HCT116 (cell line): Measurements from ENCODE around the gene AFAP1L1. TPM values are rescaled to one million over a fixed set of nuclear protein-coding genes. Genes with fewer than 3 reads are reported as not detected.

Experiments used
- ATAC-seq: fragments of 200-7000 bp; cut with Tn5 transposase; 2 replicates; pipeline ENCODE4 v1.9.1; 2020; ENCODE audit warnings: mild to moderate bottlenecking, moderate library complexity
- BruUV-seq: library from RNA; stranded (reverse); fragments of 400-500 nt; replicated peaks from 2 replicates; lab custom pipeline; 2021; lab: Mats Ljungman, UMichigan
- CTCF ChIA-PET: fragments of 300-600 bp; sonication (Branson Sonifier 250); formaldehyde crosslinking; loops from one replicate; lab custom pipeline; 2021; ENCODE audit warnings: antibody characterized with exemption; lab: Charles Lee
- POLR2A ChIA-PET: fragments of 300-600, 350-600 bp; sonication (Branson Sonifier 250); formaldehyde crosslinking; loops from one replicate; lab custom pipeline; 2021; ENCODE audit warnings: antibody characterized with exemption; lab: Charles Lee
- RAD21 ChIA-PET, 2 experiments: fragments of 300-600 bp; sonication (Branson Sonifier 250); formaldehyde crosslinking; loops; one replicate each; lab custom pipeline; 2023; ENCODE audit warnings: low total read pairs in 2 of 2; ENCODE audit not compliant: uncharacterized antibody in 2 of 2, unreplicated experiment in 2 of 2, low non-redundant PET in 1 of 2; lab: Charles Lee
- DNase-seq: peaks from one replicate; pipeline ENCODE4 v3.0.0-alpha.2; 2010; ENCODE audit warnings: low read depth, low spot score
- H2AFZ ChIP-seq: fragments of 200-600 bp; shearing (Covaris generic), sonication (generic); 2 replicates; pipeline ENCODE4 v1.6.1; 2017; ENCODE audit warnings: low read depth, mixed run types, mixed read lengths, antibody characterized with exemption, low read length; ENCODE audit not compliant: poor library complexity, severe bottlenecking
- H3K27ac ChIP-seq: 2 replicates; pipeline ENCODE4 v1.5.1; 2012; ENCODE audit warnings: low read depth, low read length
- H3K27me3 ChIP-seq: fragments of 200-600 bp; sonication (generic); 2 replicates; pipeline ENCODE4 v1.6.1; 2016; ENCODE audit warnings: mixed run types, low read length, mixed read lengths; ENCODE audit not compliant: insufficient read depth
- H3K36me3 ChIP-seq, 2 experiments: fragments of 200-500 bp in 1 of 2; fragments of 200-600 bp in 1 of 2; sonication (Bioruptor generic) in 1 of 2; sonication (generic) in 1 of 2; 2 replicates each; pipeline versions ENCODE4 v1.5.1 to v1.6.1; 2014 to 2016; ENCODE audit warnings: low read length in 2 of 2, inconsistent platforms in 1 of 2, mixed read lengths in 1 of 2, mixed run types in 1 of 2; ENCODE audit not compliant: insufficient read depth in 2 of 2, control insufficient read depth in 1 of 2
- H3K4me1 ChIP-seq, 2 experiments: fragments of 200-600 bp in 1 of 2; sonication (generic) in 1 of 2; 2 replicates each; pipeline versions ENCODE4 v1.5.1 to v1.6.1; 2012 to 2017; ENCODE audit warnings: low read length in 2 of 2, inconsistent platforms in 1 of 2, mild to moderate bottlenecking in 1 of 2, mixed read lengths in 1 of 2, mixed run types in 1 of 2, moderate library complexity in 1 of 2; ENCODE audit not compliant: insufficient read depth in 2 of 2, control insufficient read depth in 1 of 2
- H3K4me2 ChIP-seq: fragments of 200-600 bp; sonication (generic); 2 replicates; pipeline ENCODE4 v1.6.1; 2017; ENCODE audit warnings: mixed run types, low read length, mixed read lengths
- H3K4me3 ChIP-seq, 2 experiments: fragments of 200-600 bp in 1 of 2; sonication (generic) in 1 of 2; replicated peaks in 1 of 2; 2 replicates each; pipeline ENCODE4 v1.5.1; 2011 to 2016; ENCODE audit warnings: low read length in 2 of 2, control low read depth in 1 of 2, low read depth in 1 of 2, mild to moderate bottlenecking in 1 of 2, mixed read lengths in 1 of 2, mixed run types in 1 of 2
- H3K79me2 ChIP-seq: fragments of 200-600 bp; sonication (generic); 2 replicates; pipeline ENCODE4 v1.6.1; 2017; ENCODE audit warnings: mild to moderate bottlenecking, mixed run types, low read length, moderate library complexity, mixed read lengths; ENCODE audit not compliant: insufficient read depth
- H3K9ac ChIP-seq: fragments of 200-600 bp; sonication (generic); 2 replicates; pipeline ENCODE4 v1.6.1; 2016; ENCODE audit warnings: low read length, mixed read lengths
- H3K9me2 ChIP-seq: fragments of 200-600 bp; sonication (generic), shearing (Covaris generic); 2 replicates; pipeline ENCODE4 v1.6.1; 2017; ENCODE audit warnings: mixed run types, mild to moderate bottlenecking, moderate library complexity; ENCODE audit not compliant: insufficient read depth
- H3K9me3 ChIP-seq, 2 experiments: fragments of 200-500 bp in 1 of 2; fragments of 200-600 bp in 1 of 2; sonication (Bioruptor generic) in 1 of 2; sonication (generic) in 1 of 2; 2 replicates each; pipeline ENCODE4 v1.6.1; 2014 to 2017; ENCODE audit warnings: low read length in 2 of 2, mixed read lengths in 2 of 2, inconsistent platforms in 1 of 2, low read depth in 1 of 2, mild to moderate bottlenecking in 1 of 2, mixed run types in 1 of 2, moderate library complexity in 1 of 2; ENCODE audit not compliant: control insufficient read depth in 1 of 2, insufficient read depth in 1 of 2
- H4K20me1 ChIP-seq: fragments of 200-600 bp; sonication (generic), shearing (Covaris generic); 2 replicates; pipeline ENCODE4 v1.6.1; 2017; ENCODE audit warnings: mixed run types, mild to moderate bottlenecking, moderate library complexity; ENCODE audit not compliant: insufficient read depth
- ATF3 ChIP-seq: IDR thresholded peaks from 2 replicates; pipeline ENCODE4 v1.6.1; 2012
- CBX3 ChIP-seq: IDR thresholded peaks from 2 replicates; pipeline ENCODE4 v1.6.1; 2012; ENCODE audit warnings: low read depth
- CTCF ChIP-seq, 3 experiments: fragments of 200-600 bp in 1 of 3; sonication (generic) in 1 of 3; IDR thresholded peaks in 2 of 3; conservative IDR thresholded peaks in 1 of 3; 2 replicates each; pipeline ENCODE4 v1.5.1; 2012 to 2017; ENCODE audit warnings: low read depth in 2 of 3, low read length in 2 of 3, antibody characterized with exemption in 1 of 3, borderline replicate concordance in 1 of 3, control low read depth in 1 of 3, mild to moderate bottlenecking in 1 of 3, mixed read lengths in 1 of 3, mixed run types in 1 of 3, moderate library complexity in 1 of 3; ENCODE audit not compliant: insufficient read depth in 1 of 3
- EGR1 ChIP-seq: IDR thresholded peaks from 2 replicates; pipeline ENCODE4 v1.6.1; 2012; ENCODE audit warnings: low read depth
- EZH2phosphoT487 ChIP-seq: fragments of 200-600 bp; IDR thresholded peaks from 2 replicates; pipeline ENCODE4 v1.6.1; 2018; ENCODE audit warnings: antibody characterized with exemption, borderline replicate concordance
- FOSL1 ChIP-seq: IDR thresholded peaks from 2 replicates; pipeline ENCODE4 v1.6.1; 2012; ENCODE audit warnings: low read depth
- JUND ChIP-seq: IDR thresholded peaks from 2 replicates; pipeline ENCODE4 v1.6.1; 2012
- POLR2AphosphoS5 ChIP-seq: IDR thresholded peaks from 2 replicates; pipeline ENCODE4 v1.6.1; 2011; ENCODE audit warnings: mild to moderate bottlenecking, low read depth, low read length, moderate library complexity
- RAD21 ChIP-seq: IDR thresholded peaks from 2 replicates; pipeline ENCODE4 v1.6.1; 2012; ENCODE audit warnings: low read depth, mild to moderate bottlenecking
- SP1 ChIP-seq: IDR thresholded peaks from 2 replicates; pipeline ENCODE4 v1.6.1; 2012; ENCODE audit warnings: low read depth
- SRF ChIP-seq: IDR thresholded peaks from 2 replicates; pipeline ENCODE4 v1.6.1; 2012; ENCODE audit warnings: low read depth
- YY1 ChIP-seq: IDR thresholded peaks from 2 replicates; pipeline ENCODE4 v1.6.1; 2011; ENCODE audit warnings: low read length, low read depth, moderate library complexity, mild to moderate bottlenecking; ENCODE audit not compliant: insufficient replicate concordance; ENCODE audit errors: extremely low read depth
- ZBTB33 ChIP-seq: IDR thresholded peaks from 2 replicates; pipeline ENCODE4 v1.6.1; 2011; ENCODE audit warnings: mild to moderate bottlenecking, low read length, moderate library complexity; ENCODE audit not compliant: insufficient replicate concordance; ENCODE audit errors: extremely low read depth
- ZNF274 ChIP-seq: fragments of 200-500 bp; sonication (Bioruptor generic); IDR thresholded peaks from 2 replicates; pipeline ENCODE4 v1.6.1; 2014; ENCODE audit warnings: mild to moderate bottlenecking, low read depth, low read length, inconsistent platforms
- intact Hi-C: fragments of 100-400 bp; cut with micrococcal nuclease; formaldehyde crosslinking; loops from 2 replicates; pipeline ENCODE4 v1.10.0; 2022
- total RNA-seq: library from RNA; stranded (reverse); gene quantifications from one replicate; pipeline ENCODE4 v1.2.1, GENCODE V29; 2021; ENCODE audit not compliant: unreplicated experiment

The AFAP1L1 gene
- total RNA-seq, 1 experiment from 2014 or later: 4.3 TPM

- Histone ChIP-seq H3K27me3 (no peaks in the 10 kb centered on the region), H4K20me1 (no peaks in the 10 kb centered on the region), H3K9me2 (no peaks in the 10 kb centered on the region), H3K27ac (no peak overlapping the region), H3K4me1 (peaks cover 0 to 5% of the 10 kb centered on the region in 2 experiments; a peak in 1 of 4 replicates), H3K4me2 (no peak overlapping the region), H2AFZ (no peak overlapping the region), H3K4me3 (no peak overlapping the region), H3K9me3 (no peaks in the 10 kb centered on the region), H3K9ac (no peak overlapping the region), H3K79me2 (no peaks in the 10 kb centered on the region), H3K36me3 (no peaks in the 10 kb centered on the region)
- RAD21 ChIA-PET: no interaction called here
- CTCF ChIA-PET: no interaction called here
- intact Hi-C loops: no loop called here
- no TSS peak for BruUV-seq
- no peak for ATAC-seq
- no peak for TF ChIP-seq JUND
- no peak for TF ChIP-seq SP1
- no peak for TF ChIP-seq ATF3
- no peak for TF ChIP-seq FOSL1
- TF ChIP-seq EZH2phosphoT487: no peak
- no peak for TF ChIP-seq EGR1
- no peak for TF ChIP-seq ZNF274
- no peak for TF ChIP-seq ZBTB33
- no peak for TF ChIP-seq RAD21
- TF ChIP-seq POLR2AphosphoS5: no peak
- no peak for TF ChIP-seq SRF
- TF ChIP-seq CBX3: no peak
- TF ChIP-seq CTCF (IDR thresholded peaks at IDR 0.05 in 2 of 3, conservative IDR thresholded peaks at IDR 0.05 in 1 of 3; ENCODE audit: borderline replicate concordance in 1 of 3, insufficient read depth in 1 of 3, low read depth in 2 of 3, low read length in 2 of 3): no peak
- TF ChIP-seq YY1: no peak
- POLR2A ChIA-PET: no interaction called here
- no peak for DNase-seq
Measured at GRCh38 chr5:149313151-149313841, 41.6 kb downstream of the AFAP1L1 start.
